Astrocyte (in vitro differentiated cells and primary cell): Measurements from ENCODE around the gene MOK. TPM values are rescaled to one million over a fixed set of nuclear protein-coding genes. Genes with fewer than 3 reads are reported as not detected.

Source experiments
- DNase-seq: peaks from one replicate; pipeline ENCODE4 v3.0.0-alpha.2; 2010; ENCODE audit warnings: low read depth
- FAIRE-seq: peaks from 2 replicates; lab custom pipeline; 2011; peaks lifted over from hg19 to GRCh38; lab: Jason Lieb, UNC
- H2AFZ ChIP-seq: 2 replicates; pipeline ENCODE4 v1.6.0; 2012; ENCODE audit warnings: low read depth, low read length, inconsistent platforms
- H3K27ac ChIP-seq: 2 replicates; pipeline ENCODE4 v1.5.1; 2011; ENCODE audit warnings: low read depth, low read length, inconsistent platforms
- H3K27me3 ChIP-seq: 2 replicates; pipeline ENCODE4 v1.6.0; 2011; ENCODE audit warnings: low read length, inconsistent platforms; ENCODE audit not compliant: insufficient read depth
- H3K36me3 ChIP-seq: 2 replicates; pipeline ENCODE4 v1.5.1; 2011; ENCODE audit warnings: low read length, inconsistent platforms; ENCODE audit not compliant: insufficient read depth
- H3K4me1 ChIP-seq: 2 replicates; pipeline ENCODE4 v1.5.1; 2011; ENCODE audit warnings: low read length, inconsistent platforms; ENCODE audit not compliant: insufficient read depth
- H3K4me2 ChIP-seq: 2 replicates; pipeline ENCODE4 v1.6.0; 2012; ENCODE audit warnings: low read length, inconsistent platforms
- H3K4me3 ChIP-seq: 2 replicates; pipeline ENCODE4 v1.5.1; 2011; ENCODE audit warnings: low read depth, mild to moderate bottlenecking, low read length, inconsistent platforms; ENCODE audit not compliant: insufficient read depth
- H3K79me2 ChIP-seq: 2 replicates; pipeline ENCODE4 v1.6.0; 2012; ENCODE audit warnings: mild to moderate bottlenecking, low read length, inconsistent platforms; ENCODE audit not compliant: insufficient read depth
- H3K9ac ChIP-seq: 2 replicates; pipeline ENCODE4 v1.6.0; 2012; ENCODE audit warnings: mild to moderate bottlenecking, low read length, inconsistent platforms
- H3K9me3 ChIP-seq: 2 replicates; pipeline ENCODE4 v1.5.1; 2012; ENCODE audit warnings: low read depth, mild to moderate bottlenecking, low read length, inconsistent platforms; ENCODE audit not compliant: insufficient read depth
- H4K20me1 ChIP-seq: 2 replicates; pipeline ENCODE4 v1.6.0; 2012; ENCODE audit warnings: low read length, inconsistent platforms; ENCODE audit not compliant: insufficient read depth
- H3K27ac Mint-ChIP-seq: one replicate; pipeline ENCODE4 v1.8.0; 2021; ENCODE audit warnings: mild to moderate bottlenecking, mixed read lengths; ENCODE audit not compliant: unreplicated experiment
- H3K27me3 Mint-ChIP-seq: one replicate; pipeline ENCODE4 v1.8.0; 2021; ENCODE audit warnings: low read depth, mixed read lengths; ENCODE audit not compliant: unreplicated experiment
- H3K36me3 Mint-ChIP-seq: one replicate; pipeline ENCODE4 v1.8.0; 2021; ENCODE audit warnings: low read depth, mixed read lengths; ENCODE audit not compliant: unreplicated experiment
- H3K4me1 Mint-ChIP-seq: one replicate; pipeline ENCODE4 v1.8.0; 2021; ENCODE audit warnings: low read depth, mixed read lengths; ENCODE audit not compliant: unreplicated experiment
- H3K4me3 Mint-ChIP-seq: one replicate; pipeline ENCODE4 v1.8.0; 2021; ENCODE audit warnings: mild to moderate bottlenecking, moderate library complexity, mixed read lengths; ENCODE audit not compliant: unreplicated experiment
- H3K9me3 Mint-ChIP-seq: one replicate; pipeline ENCODE4 v1.8.0; 2021; ENCODE audit warnings: mild to moderate bottlenecking, mixed read lengths; ENCODE audit not compliant: unreplicated experiment
- EZH2 ChIP-seq: IDR thresholded peaks from 2 replicates; pipeline ENCODE4 v1.6.1; 2012; ENCODE audit warnings: mild to moderate bottlenecking, low read length, inconsistent platforms; ENCODE audit not compliant: insufficient read depth
- total RNA-seq: library from RNA; stranded (reverse); gene quantifications from 2 replicates; pipeline ENCODE4 v1.2.1, GENCODE V29; 2021
- TF ChIP-seq, protein P1 (sequence below): IDR thresholded peaks from 2 replicates; pipeline ENCODE4 v1.5.1; 2011; ENCODE audit warnings: low read depth, mild to moderate bottlenecking, inconsistent platforms, low read length, moderate library complexity; ENCODE audit not compliant: insufficient read depth

MOK gene
- total RNA-seq, 1 donor from 2014 or later = 9.3 TPM

GRCh38 chr14:102187044-102187443, 117.9 kb downstream of the MOK start:
- Mint-ChIP-seq H3K4me1 (peaks cover 44% of the 10 kb centered on the region), H3K36me3 (no peaks in the 10 kb centered on the region), H3K9me3 (no peaks in the 10 kb centered on the region), H3K27ac (peak overlapping the region; percentile 95), H3K4me3 (peak overlapping the region; percentile 40), H3K27me3 (no peaks in the 10 kb centered on the region)
- Histone ChIP-seq H3K27me3 (no peaks in the 10 kb centered on the region), H3K4me1 (peaks cover 31% of the 10 kb centered on the region), H4K20me1 (peaks cover 63% of the 10 kb centered on the region), H3K9me3 (no peaks in the 10 kb centered on the region), H3K36me3 (no peaks in the 10 kb centered on the region), H3K27ac (peak overlapping the region; percentile 49), H2AFZ (no peak overlapping the region), H3K9ac (peak overlapping the region; percentile 49), H3K79me2 (peaks cover 88% of the 10 kb centered on the region), H3K4me3 (no peak overlapping the region), H3K4me2 (peak overlapping the region; percentile 78)
- DNase-seq (peak; percentile 88), FAIRE-seq (peak; percentile 86)
- no peak for TF ChIP-seq EZH2
- TF ChIP-seq, protein P1, sequence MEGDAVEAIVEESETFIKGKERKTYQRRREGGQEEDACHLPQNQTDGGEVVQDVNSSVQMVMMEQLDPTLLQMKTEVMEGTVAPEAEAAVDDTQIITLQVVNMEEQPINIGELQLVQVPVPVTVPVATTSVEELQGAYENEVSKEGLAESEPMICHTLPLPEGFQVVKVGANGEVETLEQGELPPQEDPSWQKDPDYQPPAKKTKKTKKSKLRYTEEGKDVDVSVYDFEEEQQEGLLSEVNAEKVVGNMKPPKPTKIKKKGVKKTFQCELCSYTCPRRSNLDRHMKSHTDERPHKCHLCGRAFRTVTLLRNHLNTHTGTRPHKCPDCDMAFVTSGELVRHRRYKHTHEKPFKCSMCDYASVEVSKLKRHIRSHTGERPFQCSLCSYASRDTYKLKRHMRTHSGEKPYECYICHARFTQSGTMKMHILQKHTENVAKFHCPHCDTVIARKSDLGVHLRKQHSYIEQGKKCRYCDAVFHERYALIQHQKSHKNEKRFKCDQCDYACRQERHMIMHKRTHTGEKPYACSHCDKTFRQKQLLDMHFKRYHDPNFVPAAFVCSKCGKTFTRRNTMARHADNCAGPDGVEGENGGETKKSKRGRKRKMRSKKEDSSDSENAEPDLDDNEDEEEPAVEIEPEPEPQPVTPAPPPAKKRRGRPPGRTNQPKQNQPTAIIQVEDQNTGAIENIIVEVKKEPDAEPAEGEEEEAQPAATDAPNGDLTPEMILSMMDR = no peak

- DNase-seq = no peak
- H3K27ac ChIP-seq = no peak overlapping the region
- TF ChIP-seq EZH2 = no peak
- TF ChIP-seq, protein P1 = no peak
- H3K4me1 ChIP-seq = peaks cover 36% of the 10 kb centered on the region
- H3K9me3 Mint-ChIP-seq = no peaks in the 10 kb centered on the region
- no peak for FAIRE-seq
- no peak overlapping the region for H2AFZ ChIP-seq
- no peak overlapping the region for H3K4me3 ChIP-seq
- H3K27me3 ChIP-seq = no peaks in the 10 kb centered on the region
- H3K27ac Mint-ChIP-seq = no peak overlapping the region
- no peaks in the 10 kb centered on the region for H3K36me3 ChIP-seq
- H3K27me3 Mint-ChIP-seq = no peaks in the 10 kb centered on the region
- H3K36me3 Mint-ChIP-seq = no peaks in the 10 kb centered on the region
- no peak overlapping the region for H3K4me3 Mint-ChIP-seq
- H4K20me1 ChIP-seq = peaks cover 65% of the 10 kb centered on the region
- peaks cover 48% of the 10 kb centered on the region for H3K4me1 Mint-ChIP-seq
- H3K4me2 ChIP-seq = no peak overlapping the region
- H3K9me3 ChIP-seq = no peaks in the 10 kb centered on the region
- H3K79me2 ChIP-seq = peaks cover 86% of the 10 kb centered on the region
- no peak overlapping the region for H3K9ac ChIP-seq
These were observed 119.6 kb downstream of the MOK start for GRCh38 chr14:102185360-102185759.

- H3K27me3 Mint-ChIP-seq = no peaks in the 10 kb centered on the region
These were observed 120.5 kb downstream of the MOK start for GRCh38 chr14:102184316-102185035.

More at GRCh38 chr14:102184316-102185035, 120.5 kb downstream of the MOK start:
- Histone ChIP-seq H3K27me3 (no peaks in the 10 kb centered on the region), H3K4me3 (no peak overlapping the region), H3K4me1 (peaks cover 36% of the 10 kb centered on the region), H3K79me2 (peaks cover 85% of the 10 kb centered on the region), H4K20me1 (peaks cover 66% of the 10 kb centered on the region), H3K4me2 (peak overlapping the region; percentile 8), H3K27ac (no peak overlapping the region), H3K9ac (no peak overlapping the region), H3K9me3 (no peaks in the 10 kb centered on the region), H3K36me3 (no peaks in the 10 kb centered on the region), H2AFZ (no peak overlapping the region)
- TF ChIP-seq EZH2 = no peak
- TF ChIP-seq, protein P1 = no peak
- no peak overlapping the region for H3K27ac Mint-ChIP-seq
- FAIRE-seq (no peak), DNase-seq (no peak)
- H3K4me1 Mint-ChIP-seq = peaks cover 46% of the 10 kb centered on the region
- no peaks in the 10 kb centered on the region for H3K9me3 Mint-ChIP-seq
- no peak overlapping the region for H3K4me3 Mint-ChIP-seq
- no peaks in the 10 kb centered on the region for H3K36me3 Mint-ChIP-seq
